Calu3 (cell line): ENCODE data around the gene PLSCR5. TPM values are rescaled to one million over a fixed set of nuclear protein-coding genes. Genes with fewer than 3 reads are reported as not detected.
A peak's percentile ranks its signal among the peaks of the same experiment; 100 is the strongest.

ENCODE experiments used
- BruUV-seq: library from RNA; stranded (reverse); fragments of 400-500 nt; replicated peaks from 2 replicates; lab custom pipeline; 2021; lab: Mats Ljungman, UMichigan
- CTCF ChIA-PET: fragments of 300-600 bp; sonication (Branson Sonifier 250); formaldehyde crosslinking; loops from one replicate; lab custom pipeline; 2022; ENCODE audit warnings: antibody characterized with exemption; lab: Charles Lee
- DNase-seq: peaks from one replicate; pipeline ENCODE4 v3.0.0; 2022
- H3K27ac Mint-ChIP-seq: one replicate; pipeline ENCODE4 v1.8.0; 2022; ENCODE audit warnings: mixed read lengths; ENCODE audit not compliant: unreplicated experiment
- H3K27me3 Mint-ChIP-seq: one replicate; pipeline ENCODE4 v1.8.0; 2022; ENCODE audit warnings: mixed read lengths; ENCODE audit not compliant: unreplicated experiment
- H3K36me3 Mint-ChIP-seq: one replicate; pipeline ENCODE4 v1.8.0; 2022; ENCODE audit warnings: mild to moderate bottlenecking, moderate library complexity, mixed read lengths; ENCODE audit not compliant: insufficient read depth, unreplicated experiment
- H3K4me1 Mint-ChIP-seq: one replicate; pipeline ENCODE4 v1.8.0; 2022; ENCODE audit warnings: mild to moderate bottlenecking, low read depth, mixed read lengths; ENCODE audit not compliant: unreplicated experiment
- H3K4me3 Mint-ChIP-seq: one replicate; pipeline ENCODE4 v1.8.0; 2022; ENCODE audit warnings: mild to moderate bottlenecking, low read depth, moderate library complexity, mixed read lengths; ENCODE audit not compliant: unreplicated experiment
- H3K9me3 Mint-ChIP-seq: one replicate; pipeline ENCODE4 v1.8.0; 2022; ENCODE audit warnings: low read depth, mixed read lengths; ENCODE audit not compliant: unreplicated experiment
- CTCF ChIP-seq: fragments of 200-600 bp; IDR thresholded peaks from one replicate; pipeline ENCODE4 v1.8.0; 2022; ENCODE audit warnings: antibody characterized with exemption; ENCODE audit not compliant: unreplicated experiment
- intact Hi-C: fragments of 100-400 bp; cut with micrococcal nuclease; formaldehyde crosslinking; loops from one replicate; pipeline ENCODE4 v1.10.0; 2022; ENCODE audit not compliant: unreplicated experiment
- total RNA-seq: library from RNA; stranded (reverse); gene quantifications from 2 replicates; pipeline ENCODE4 v1.2.3, GENCODE V29; 2022

Gene PLSCR5
- total RNA-seq, 1 experiment from 2014 or later = not detected

- Mint-ChIP-seq H3K27me3 (no peaks in the 10 kb centered on the region), H3K4me3 (peak overlapping the region; percentile 53), H3K36me3 (no peaks in the 10 kb centered on the region), H3K4me1 (peaks cover 10% of the 10 kb centered on the region), H3K9me3 (no peaks in the 10 kb centered on the region), H3K27ac (peak overlapping the region; percentile 82)
- no peak for DNase-seq
- intact Hi-C loops = no loop called here
- BruUV-seq = no TSS peak
- CTCF ChIA-PET = no interaction called here
- TF ChIP-seq CTCF = no peak
These were observed 20.1 kb upstream of the PLSCR5 start for GRCh38 chr3:146625186-146625775.

DNA sequence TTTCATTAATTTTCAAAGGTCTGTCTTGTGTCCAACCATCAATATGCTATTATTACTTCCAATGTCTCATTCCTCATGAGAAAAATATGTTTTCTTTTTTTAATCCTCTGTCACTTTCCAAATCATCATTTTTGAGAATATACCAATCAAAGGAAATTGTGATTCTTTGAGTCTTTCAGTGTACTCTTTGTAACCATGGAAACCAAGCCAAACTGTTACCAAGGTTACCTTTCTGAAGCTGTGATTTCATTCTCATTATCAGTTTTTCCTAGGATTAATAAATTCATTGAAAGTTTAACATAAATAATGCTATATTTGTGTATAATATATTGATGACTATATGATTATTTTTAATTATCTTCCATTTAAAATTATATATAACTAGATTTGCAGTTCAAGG, 16.6 kb upstream of the PLSCR5 start:
- Mint-ChIP-seq H3K27me3 (no peaks in the 10 kb centered on the region), H3K36me3 (no peaks in the 10 kb centered on the region), H3K27ac (no peak overlapping the region), H3K4me1 (peaks cover 10% of the 10 kb centered on the region), H3K4me3 (no peak overlapping the region), H3K9me3 (no peaks in the 10 kb centered on the region)
- CTCF ChIA-PET = no interaction called here
- no peak for DNase-seq
- intact Hi-C loops = no loop called here
- no TSS peak for BruUV-seq
- no peak for TF ChIP-seq CTCF

DNA sequence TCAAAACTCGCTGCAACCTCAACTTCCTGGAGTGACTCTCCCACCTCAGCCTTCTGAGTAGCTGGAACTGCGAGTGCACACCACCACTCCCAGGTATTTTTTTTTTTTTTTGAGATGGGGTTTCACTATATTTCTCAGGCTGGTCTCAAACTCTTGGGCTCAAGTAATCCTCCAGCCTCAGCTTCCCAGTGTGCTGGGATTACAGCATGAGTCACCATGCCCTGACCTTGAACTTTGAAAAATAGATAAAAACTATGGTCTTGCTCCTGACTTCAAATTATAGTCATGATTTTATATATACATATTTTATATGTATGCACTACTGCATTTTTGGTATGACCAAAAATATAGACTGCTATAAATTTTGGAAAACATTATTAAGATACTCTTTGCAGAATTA, 6.9 kb upstream of the PLSCR5 start:
- DNase-seq = no peak
- Mint-ChIP-seq H3K9me3 (no peaks in the 10 kb centered on the region), H3K4me1 (no peaks in the 10 kb centered on the region), H3K27ac (no peak overlapping the region), H3K36me3 (no peaks in the 10 kb centered on the region), H3K4me3 (no peak overlapping the region), H3K27me3 (no peaks in the 10 kb centered on the region)
- no peak for TF ChIP-seq CTCF
- intact Hi-C loops = no loop called here
- BruUV-seq = no TSS peak
- CTCF ChIA-PET = no interaction called here

DNA sequence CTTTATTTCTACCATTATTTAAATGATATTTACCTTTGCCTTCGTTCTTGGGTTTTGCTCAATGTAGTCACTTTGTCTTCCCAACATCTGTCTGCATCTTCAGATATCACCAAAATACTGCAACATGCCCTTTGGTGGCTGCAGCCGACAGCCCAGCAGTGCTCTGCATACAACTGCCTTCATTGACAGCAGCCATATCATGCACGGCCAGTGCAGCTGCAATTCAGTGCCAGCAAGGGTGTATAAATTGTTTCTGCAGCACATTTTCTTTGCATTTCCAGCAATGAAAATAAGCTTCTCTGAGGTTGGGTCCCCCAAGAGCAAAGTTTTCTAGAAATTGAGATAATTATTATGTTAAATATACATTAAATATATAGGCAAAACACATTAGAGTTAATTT, 6.0 kb upstream of the PLSCR5 start:
- TF ChIP-seq CTCF = no peak
- Mint-ChIP-seq H3K9me3 (no peaks in the 10 kb centered on the region), H3K27ac (no peak overlapping the region), H3K36me3 (no peaks in the 10 kb centered on the region), H3K4me1 (no peaks in the 10 kb centered on the region), H3K4me3 (no peak overlapping the region), H3K27me3 (no peaks in the 10 kb centered on the region)
- CTCF ChIA-PET = no interaction called here
- BruUV-seq = no TSS peak
- DNase-seq = no peak
- intact Hi-C loops = no loop called here
